Mesendoderm (in vitro differentiated cells): ENCODE measurements around the gene EVPL.
"Not testable (repeated sequence)": the region's sequence is repeated elsewhere in the genome, so short reads cannot be mapped to it uniquely, and the experiment has no call there.

Source experiments
- DNase-seq: peaks from one replicate; pipeline ENCODE4 v3.0.0; 2013
- H2AK5ac ChIP-seq: 2 replicates; pipeline ENCODE4 v1.6.1; 2013; ENCODE audit warnings: low read length, inconsistent platforms
- H2BK120ac ChIP-seq: 2 replicates; pipeline ENCODE4 v1.6.1; 2013; ENCODE audit warnings: low read depth, mild to moderate bottlenecking, low read length, moderate library complexity, mixed read lengths
- H2BK15ac ChIP-seq: replicated peaks from 2 replicates; pipeline ENCODE4 v1.6.1; 2013; ENCODE audit warnings: low read depth, mild to moderate bottlenecking, moderate library complexity
- H2BK5ac ChIP-seq: 2 replicates; pipeline ENCODE4 v1.6.1; 2013; ENCODE audit warnings: low read length, inconsistent platforms
- H3K18ac ChIP-seq: 2 replicates; pipeline ENCODE4 v1.6.1; 2013; ENCODE audit warnings: mild to moderate bottlenecking, low read length, mixed read lengths
- H3K23ac ChIP-seq: one replicate; pipeline ENCODE4 v1.6.1; 2013; ENCODE audit warnings: low read length
- H3K27ac ChIP-seq: 2 replicates; pipeline ENCODE4 v1.5.1; 2013; ENCODE audit warnings: low read depth, mild to moderate bottlenecking, inconsistent platforms, low read length, moderate library complexity
- H3K27me3 ChIP-seq: 2 replicates; pipeline ENCODE4 v1.6.1; 2013; ENCODE audit warnings: low read length, control low read depth, mild to moderate bottlenecking, inconsistent platforms; ENCODE audit not compliant: insufficient read depth, poor library complexity
- H3K36me3 ChIP-seq: 2 replicates; pipeline ENCODE4 v1.6.1; 2013; ENCODE audit warnings: low read length, inconsistent platforms; ENCODE audit not compliant: control insufficient read depth, insufficient read depth
- H3K4ac ChIP-seq: one replicate; pipeline ENCODE4 v1.6.1; 2013; ENCODE audit warnings: low read depth, mild to moderate bottlenecking, low read length, moderate library complexity
- H3K4me1 ChIP-seq: 2 replicates; pipeline ENCODE4 v1.6.1; 2013; ENCODE audit warnings: low read depth, low read length, inconsistent platforms; ENCODE audit not compliant: control insufficient read depth
- H3K4me2 ChIP-seq: 2 replicates; pipeline ENCODE4 v1.6.1; 2013; ENCODE audit warnings: low read length
- H3K4me3 ChIP-seq: 2 replicates; pipeline ENCODE4 v1.5.1; 2013; ENCODE audit warnings: mild to moderate bottlenecking, low read length
- H3K56ac ChIP-seq: one replicate; pipeline ENCODE4 v1.6.1; 2013; ENCODE audit warnings: low read length
- H3K79me1 ChIP-seq: 2 replicates; pipeline ENCODE4 v1.6.1; 2013; ENCODE audit warnings: low read length, inconsistent platforms
- H3K79me2 ChIP-seq: 2 replicates; pipeline ENCODE4 v1.6.1; 2013; ENCODE audit warnings: mild to moderate bottlenecking, low read length; ENCODE audit not compliant: control insufficient read depth, insufficient read depth
- H3K9ac ChIP-seq: 2 replicates; pipeline ENCODE4 v1.6.1; 2013; ENCODE audit warnings: low read length, inconsistent platforms
- H4K5ac ChIP-seq: one replicate; pipeline ENCODE4 v1.6.1; 2013; ENCODE audit warnings: low read length
- H4K8ac ChIP-seq: one replicate; pipeline ENCODE4 v1.6.1; 2013; ENCODE audit warnings: low read depth, mild to moderate bottlenecking, control low read depth, low read length, moderate library complexity
- WGBS: extraction: QIAGEN DNeasy Blood & Tissue Kit; methylation state at CpG from one replicate; pipeline ENCODE4 v1.1.7; 2013; ENCODE audit warnings: low lambda C conversion rate, missing lambda C conversion rate; ENCODE audit not compliant: insufficient coverage; ENCODE audit errors: extremely low coverage; 5-methylcytosine and 5-hydroxymethylcytosine counted together

EVPL gene

GRCh38 chr17:76071531-76072147 is 44.5 kb upstream of the EVPL start:
- H4K8ac ChIP-seq, result no peak overlapping the region
- H3K79me2 ChIP-seq, result peaks cover 16% of the 10 kb centered on the region
- no peaks in the 10 kb centered on the region for H3K36me3 ChIP-seq
- no peak overlapping the region for H2BK5ac ChIP-seq
- H3K23ac ChIP-seq, result no peak overlapping the region
- no peak overlapping the region for H3K4ac ChIP-seq
- H3K27me3 ChIP-seq, result peaks cover 28% of the 10 kb centered on the region
- no peak overlapping the region for H4K5ac ChIP-seq
- peak overlapping the region; percentile 42 for H3K18ac ChIP-seq
- peak overlapping the region; percentile 80 for H3K56ac ChIP-seq
- peaks cover 5% of the 10 kb centered on the region for H3K4me1 ChIP-seq
- no CpG with 5 or more reads among the region's 15 CpGs for WGBS
- H3K4me3 ChIP-seq, result peak overlapping the region; percentile 45
- H2BK15ac ChIP-seq, result no peak overlapping the region
- H2AK5ac ChIP-seq, result no peak overlapping the region
- H2BK120ac ChIP-seq, result no peak overlapping the region
- no peak for DNase-seq
- peaks cover 6% of the 10 kb centered on the region for H3K79me1 ChIP-seq
- H3K27ac ChIP-seq, result no peak overlapping the region
- H3K9ac ChIP-seq, result peak overlapping the region; percentile 65
- peak overlapping the region; percentile 42 for H3K4me2 ChIP-seq

GRCh38 chr17:76065775-76066174 is 38.7 kb upstream of the EVPL start:
- Histone ChIP-seq H3K4ac (no peak overlapping the region), H3K4me1 (peaks cover under 1% of the 10 kb centered on the region), H2BK15ac (no peak overlapping the region), H3K23ac (no peak overlapping the region), H3K79me1 (peaks cover 2% of the 10 kb centered on the region), H2AK5ac (no peak overlapping the region), H2BK120ac (no peak overlapping the region), H4K5ac (no peak overlapping the region), H3K4me3 (no peak overlapping the region), H3K56ac (no peak overlapping the region), H3K27me3 (no peaks in the 10 kb centered on the region), H4K8ac (no peak overlapping the region), H2BK5ac (no peak overlapping the region), H3K4me2 (no peak overlapping the region), H3K9ac (no peak overlapping the region), H3K36me3 (peaks cover 20% of the 10 kb centered on the region), H3K18ac (no peak overlapping the region), H3K79me2 (peaks cover 6% of the 10 kb centered on the region), H3K27ac (no peak overlapping the region)
- WGBS, result no CpG with 5 or more reads among the region's 4 CpGs
- DNase-seq, result no peak

DNA sequence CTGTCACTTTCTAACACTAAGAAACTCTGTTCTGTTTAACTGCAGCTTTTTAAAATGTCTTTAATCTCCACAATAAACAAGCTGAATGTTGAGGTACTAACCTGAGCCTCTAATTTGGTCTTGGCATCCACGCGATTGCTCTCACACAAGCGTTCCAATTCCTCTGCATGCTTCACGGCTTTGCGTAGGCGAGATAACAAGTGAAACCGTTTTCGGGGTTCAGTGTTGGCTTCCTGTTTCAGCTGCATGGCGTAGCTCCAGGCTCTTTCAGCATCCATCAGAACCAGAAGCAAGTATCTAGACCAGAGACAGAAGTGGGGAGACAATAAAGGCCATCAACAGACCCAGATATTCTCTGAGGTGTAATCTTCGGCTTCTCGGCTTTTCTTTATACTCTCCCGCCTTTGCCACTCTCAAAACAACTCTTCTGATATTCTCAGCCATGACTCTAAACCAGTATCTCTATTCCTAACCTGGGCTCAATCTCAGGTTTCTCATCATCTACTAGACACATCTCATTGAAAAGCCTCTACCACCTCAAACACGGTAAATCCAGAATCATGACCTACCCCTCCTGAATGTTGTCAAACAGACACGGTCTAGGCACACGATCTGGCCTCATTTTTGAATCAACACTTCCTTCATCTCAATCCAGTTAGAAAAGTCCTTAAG is 36.9 kb upstream of the EVPL start:
- peaks cover 23% of the 10 kb centered on the region for H3K36me3 ChIP-seq
- no peak overlapping the region for H2AK5ac ChIP-seq
- no peak for DNase-seq
- no peak overlapping the region for H3K4ac ChIP-seq
- no peak overlapping the region for H3K27ac ChIP-seq
- no peak overlapping the region for H2BK120ac ChIP-seq
- H3K4me2 ChIP-seq, result no peak overlapping the region
- H3K27me3 ChIP-seq, result no peaks in the 10 kb centered on the region
- no peak overlapping the region for H3K18ac ChIP-seq
- H4K8ac ChIP-seq, result no peak overlapping the region
- WGBS, result no CpG with 5 or more reads among the region's 15 CpGs
- H3K79me1 ChIP-seq, result no peaks in the 10 kb centered on the region
- no peak overlapping the region for H2BK5ac ChIP-seq
- no peak overlapping the region for H3K9ac ChIP-seq
- H3K79me2 ChIP-seq, result no peaks in the 10 kb centered on the region
- H2BK15ac ChIP-seq, result no peak overlapping the region
- no peak overlapping the region for H4K5ac ChIP-seq
- no peak overlapping the region for H3K23ac ChIP-seq
- no peak overlapping the region for H3K56ac ChIP-seq
- H3K4me3 ChIP-seq, result no peak overlapping the region
- H3K4me1 ChIP-seq, result no peaks in the 10 kb centered on the region

- H3K27ac ChIP-seq, H3K27me3 ChIP-seq, DNase-seq, H3K9ac ChIP-seq, H4K5ac ChIP-seq, H3K79me1 ChIP-seq, H3K4me3 ChIP-seq, H3K4me1 ChIP-seq, H4K8ac ChIP-seq, H3K18ac ChIP-seq, H2BK5ac ChIP-seq, H3K56ac ChIP-seq, H3K23ac ChIP-seq, H3K79me2 ChIP-seq, H2BK15ac ChIP-seq, H2BK120ac ChIP-seq, H3K4ac ChIP-seq, H2AK5ac ChIP-seq, H3K4me2 ChIP-seq: not testable (repeated sequence)
- no CpG with 5 or more reads among the region's 6 CpGs for whole genome bisulfite sequencing
- H3K36me3 ChIP-seq, result peaks cover 16% of the 10 kb centered on the region
Observed at GRCh38 chr17:76058264-76058663, 31.2 kb upstream of the EVPL start.

DNA sequence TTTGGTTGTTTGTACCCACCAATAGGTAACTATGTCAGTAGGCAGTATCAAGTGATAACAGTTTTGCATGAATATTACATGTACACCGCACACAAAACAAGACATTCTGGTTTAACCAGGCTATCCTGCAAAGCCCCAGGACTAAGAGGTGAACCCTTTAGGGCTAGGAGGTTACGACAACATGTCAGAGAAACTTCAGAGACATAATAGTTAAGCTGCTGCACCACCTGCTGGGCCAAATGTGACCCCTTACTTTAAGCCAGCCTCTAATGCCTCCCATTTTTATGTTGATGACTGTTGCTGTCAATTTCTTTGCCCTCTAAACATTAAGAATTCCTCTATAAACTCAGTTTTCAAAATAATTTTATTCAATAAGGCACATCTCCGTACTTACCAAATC is 29.8 kb upstream of the EVPL start:
- DNase-seq, result no peak

DNA sequence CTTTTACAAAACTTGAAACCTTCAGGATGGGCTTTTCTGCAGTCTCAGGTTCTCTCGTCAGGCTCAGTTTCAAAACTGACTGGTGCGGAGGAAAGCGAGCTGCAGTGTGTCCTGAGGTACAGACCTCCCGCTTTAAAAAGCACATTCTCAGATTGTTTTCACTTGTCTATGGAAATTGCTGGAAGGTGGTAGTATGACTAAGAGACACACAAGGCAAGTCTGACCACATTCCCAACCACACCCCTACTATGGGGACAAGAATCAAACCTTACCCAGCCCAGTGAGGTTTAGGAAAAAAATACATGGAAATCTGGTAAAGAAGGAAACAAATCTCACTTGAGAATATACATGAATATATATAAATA is 27.0 kb upstream of the EVPL start:
- Histone ChIP-seq H3K4ac (no peak overlapping the region), H3K4me3 (no peak overlapping the region), H4K8ac (no peak overlapping the region), H3K23ac (no peak overlapping the region), H3K56ac (no peak overlapping the region), H3K79me1 (no peaks in the 10 kb centered on the region), H3K4me2 (no peak overlapping the region), H3K36me3 (peaks cover 17% of the 10 kb centered on the region), H2BK120ac (no peak overlapping the region), H4K5ac (no peak overlapping the region), H2BK5ac (no peak overlapping the region), H2AK5ac (no peak overlapping the region), H3K18ac (no peak overlapping the region), H3K4me1 (no peaks in the 10 kb centered on the region), H3K27ac (no peak overlapping the region), H2BK15ac (no peak overlapping the region), H3K9ac (no peak overlapping the region), H3K79me2 (no peaks in the 10 kb centered on the region), H3K27me3 (no peaks in the 10 kb centered on the region)
- no CpG with 5 or more reads among the region's 4 CpGs for WGBS
- DNase-seq, result no peak

More for the DNA sequence above, 29.8 kb upstream of the EVPL start:
- Histone ChIP-seq H3K27me3 (no peaks in the 10 kb centered on the region), H3K4ac (no peak overlapping the region), H3K4me2 (no peak overlapping the region), H3K18ac (no peak overlapping the region), H3K79me2 (no peaks in the 10 kb centered on the region), H3K4me1 (no peaks in the 10 kb centered on the region), H2BK120ac (no peak overlapping the region), H3K23ac (no peak overlapping the region), H2BK15ac (no peak overlapping the region), H3K56ac (no peak overlapping the region), H3K9ac (no peak overlapping the region), H3K27ac (no peak overlapping the region), H3K36me3 (peaks cover 16% of the 10 kb centered on the region), H4K8ac (no peak overlapping the region), H3K79me1 (no peaks in the 10 kb centered on the region), H2AK5ac (no peak overlapping the region), H3K4me3 (no peak overlapping the region), H2BK5ac (no peak overlapping the region), H4K5ac (no peak overlapping the region)
- 100% methylated on average over 1 of the region's 3 CpGs for WGBS
